Peyer's patch (tissue), 4 donors: ENCODE results near the gene SYNPR.

Experiments
- CTCF ChIP-seq, 6 experiments: fragments of 450-650 bp in 4 of 6; fragments of 200-600 bp in 2 of 6; sonication (generic) in 1 of 6; IDR thresholded peaks; one replicate each; pipeline ENCODE4 v1.5.1; 2017 to 2019; ENCODE audit warnings: antibody characterized with exemption in 6 of 6, mild to moderate bottlenecking in 3 of 6, moderate library complexity in 1 of 6
- POLR2A ChIP-seq, 2 donors: fragments of 450-650 bp; IDR thresholded peaks; one replicate each; pipeline ENCODE4 v1.5.1; 2017; ENCODE audit warnings: antibody characterized with exemption in 2 of 2, mild to moderate bottlenecking in 2 of 2, moderate library complexity in 2 of 2

GRCh38 chr3:63617391-63617790 lies 339.3 kb downstream of the SYNPR start:
- no peak for TF ChIP-seq CTCF (IDR thresholded peaks at IDR 0.05)
- no peak for TF ChIP-seq POLR2A (IDR thresholded peaks at IDR 0.05)
